ENCODE measurements around the gene PRKCQ. TPM values are rescaled to one million over a fixed set of nuclear protein-coding genes. Genes with fewer than 3 reads are reported as not detected.

PRKCQ gene
- total and polyA plus RNA-seq, 3 donors from 2014 or later: 2.5 to 3.0 (median 2.9) TPM

DNA sequence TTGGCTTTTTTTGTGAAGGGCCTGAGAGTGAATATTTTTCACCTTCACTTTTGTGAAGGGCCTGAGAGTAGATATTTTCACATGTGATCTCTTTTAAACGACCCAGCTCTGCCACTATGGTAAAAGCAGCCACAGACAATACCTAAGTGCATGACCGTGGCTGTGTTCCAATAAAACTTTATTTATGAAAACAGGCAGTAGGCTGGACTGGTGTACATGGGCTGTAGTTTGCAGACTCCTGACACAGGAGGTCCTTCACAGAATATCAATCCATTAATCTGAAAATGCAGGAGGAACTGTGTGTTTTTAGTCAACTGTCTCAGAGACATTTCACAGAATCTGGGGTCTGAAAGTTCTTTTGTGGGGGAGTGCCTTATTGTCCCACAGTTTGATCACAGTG is 186.9 kb downstream of the PRKCQ start:
- Histone ChIP-seq H3K27me3 (no peaks in the 10 kb centered on the region), H3K9me3 (no peaks in the 10 kb centered on the region), H3K27ac (no peak overlapping the region), H3K4me3 (no peak overlapping the region), H3K4me1 (no peaks in the 10 kb centered on the region), H3K36me3 (ENCODE audit: low read depth, missing control alignments) (no peaks in the 10 kb centered on the region)
- intact Hi-C loops (cut with DNase I; ENCODE audit: low total_unique reads): no loop called here
- no peak for DNase-seq
- WGBS, 2 donors: 85% methylated on average over 2 of the region's 2 CpGs
- TF ChIP-seq CTCF (IDR thresholded peaks at IDR 0.05) (no peak), POLR2A (IDR thresholded peaks at IDR 0.05) (no peak)

DNA sequence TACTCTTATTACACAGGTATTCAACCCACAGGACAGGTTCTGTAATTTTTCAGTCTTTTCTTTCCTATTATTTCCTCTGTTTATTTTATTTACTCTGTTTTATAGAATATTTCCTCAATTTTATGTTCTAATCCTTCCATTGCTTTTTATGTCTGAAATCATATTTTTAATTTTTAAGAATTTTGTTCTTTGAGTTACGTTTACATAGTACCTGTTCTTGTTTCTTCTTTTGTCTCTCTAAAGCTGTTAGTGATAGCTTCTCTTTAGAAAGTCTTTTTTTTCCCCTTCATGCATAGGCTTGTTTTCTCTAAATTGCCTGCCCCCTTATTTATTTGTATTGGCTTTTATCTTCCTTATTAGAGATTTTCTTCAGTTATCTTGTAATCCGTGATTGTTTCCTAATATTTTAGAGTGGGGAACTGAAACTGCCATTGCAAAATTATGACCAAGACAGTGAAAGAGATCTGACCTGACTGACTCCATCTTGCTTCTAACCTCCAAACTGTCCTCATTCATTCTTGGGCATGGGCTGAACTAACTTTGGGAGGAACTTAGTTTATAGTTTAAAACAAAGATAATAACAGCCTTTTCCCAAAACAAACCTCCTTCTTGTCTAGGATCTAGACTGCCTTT is 189.7 kb downstream of the PRKCQ start:
- intact Hi-C loops (cut with DNase I; ENCODE audit: low total_unique reads): no loop called here
- no peaks in the 10 kb centered on the region for H3K9me3 ChIP-seq
- no peak overlapping the region for H3K4me3 ChIP-seq
- no peak for TF ChIP-seq CTCF (IDR thresholded peaks at IDR 0.05)
- TF ChIP-seq POLR2A (IDR thresholded peaks at IDR 0.05): no peak
- no peaks in the 10 kb centered on the region for H3K27me3 ChIP-seq
- H3K27ac ChIP-seq: no peak overlapping the region
- no peaks in the 10 kb centered on the region for H3K36me3 ChIP-seq (ENCODE audit: low read depth, missing control alignments)
- 93 to 98% methylated on average over 2 of the region's 2 CpGs for WGBS, 2 donors
- H3K4me1 ChIP-seq: no peaks in the 10 kb centered on the region
- DNase-seq: no peak

DNA sequence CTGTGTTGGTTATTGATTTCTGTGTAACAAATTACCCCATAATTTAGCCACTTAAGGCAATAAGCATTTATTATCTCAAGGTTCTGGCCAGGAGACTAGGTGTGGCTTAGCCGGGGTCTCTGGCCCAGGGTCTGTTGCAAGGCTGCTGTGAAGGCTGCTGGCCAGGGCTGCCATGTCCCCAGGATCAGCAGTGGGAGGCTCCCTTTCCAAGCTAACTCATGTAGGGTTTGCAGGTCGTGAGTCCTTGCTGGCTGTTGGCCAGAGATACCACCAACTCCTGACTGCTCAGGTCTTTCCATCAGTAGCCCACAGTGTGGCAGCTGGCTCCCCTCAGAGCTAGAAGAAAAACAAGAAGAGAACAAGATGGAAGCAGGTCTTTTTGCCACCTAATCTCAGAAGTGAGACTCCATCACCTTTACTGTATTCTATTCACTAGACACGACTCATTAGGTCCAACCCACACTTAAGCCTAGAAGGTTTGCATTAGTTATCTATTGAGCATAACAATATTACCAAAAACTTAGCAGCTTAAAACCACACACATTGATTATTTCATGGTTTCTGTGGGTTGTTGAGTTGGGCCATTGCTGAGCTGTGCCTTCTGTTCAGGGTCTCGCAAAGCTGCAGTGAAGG is 191.7 kb downstream of the PRKCQ start:
- TF ChIP-seq POLR2A (IDR thresholded peaks at IDR 0.05): no peak
- no peak for TF ChIP-seq CTCF (IDR thresholded peaks at IDR 0.05)
- H3K27me3 ChIP-seq: no peaks in the 10 kb centered on the region
- DNase-seq: no peak
- no peaks in the 10 kb centered on the region for H3K9me3 ChIP-seq
- H3K27ac ChIP-seq: no peak overlapping the region
- WGBS, 2 donors: 63 to 73% methylated on average over 4 of the region's 4 CpGs
- no peaks in the 10 kb centered on the region for H3K36me3 ChIP-seq (ENCODE audit: low read depth, missing control alignments)
- H3K4me1 ChIP-seq: no peaks in the 10 kb centered on the region
- H3K4me3 ChIP-seq: no peak overlapping the region
- intact Hi-C loops (cut with DNase I; ENCODE audit: low total_unique reads): no loop called here

DNA sequence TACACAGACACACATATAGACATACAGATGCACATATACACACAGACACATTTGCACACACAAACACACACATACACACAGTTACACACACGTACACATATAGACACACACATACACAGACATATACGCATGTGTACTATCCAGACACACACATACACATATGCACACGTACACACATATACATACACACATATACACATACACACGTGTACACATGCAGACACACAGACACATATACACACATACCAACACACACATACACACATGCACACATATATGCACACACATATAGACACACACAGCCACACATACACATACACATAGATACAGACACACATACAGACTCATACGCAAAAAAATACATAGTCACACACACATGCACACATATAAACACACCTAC is 193.1 kb downstream of the PRKCQ start:
- no peak for DNase-seq
- no peak overlapping the region for H3K27ac ChIP-seq
- no peaks in the 10 kb centered on the region for H3K36me3 ChIP-seq (ENCODE audit: low read depth, missing control alignments)
- no peaks in the 10 kb centered on the region for H3K27me3 ChIP-seq
- H3K4me1 ChIP-seq: no peaks in the 10 kb centered on the region
- no peak overlapping the region for H3K4me3 ChIP-seq
- TF ChIP-seq CTCF (IDR thresholded peaks at IDR 0.05): no peak
- no peak for TF ChIP-seq POLR2A (IDR thresholded peaks at IDR 0.05)
- no peaks in the 10 kb centered on the region for H3K9me3 ChIP-seq
- 84 to 92% methylated on average over 5 of the region's 5 CpGs for WGBS, 2 donors
- intact Hi-C loops (cut with DNase I; ENCODE audit: low total_unique reads): no loop called here

GRCh38 chr10:6386346-6386745 is 193.7 kb downstream of the PRKCQ start:
- Histone ChIP-seq H3K4me1 (no peaks in the 10 kb centered on the region), H3K36me3 (ENCODE audit: low read depth, missing control alignments) (no peaks in the 10 kb centered on the region), H3K27ac (no peak overlapping the region), H3K27me3 (no peaks in the 10 kb centered on the region), H3K4me3 (no peak overlapping the region), H3K9me3 (no peaks in the 10 kb centered on the region)
- no peak for DNase-seq
- no peak for TF ChIP-seq POLR2A (IDR thresholded peaks at IDR 0.05)
- intact Hi-C loops (cut with DNase I; ENCODE audit: low total_unique reads): no loop called here
- 78 to 92% methylated on average over 4 to 6 of the region's 6 CpGs for WGBS, 2 donors

Data from testis (tissue), 3 donors.